Cardiac fibroblast (primary cell): ENCODE results near the gene PPM1J.
A peak's percentile ranks its signal among the peaks of the same experiment; 100 is the strongest.

Source experiments
- DNase-seq, 2 donors: peaks; one replicate each; pipeline versions ENCODE4 v3.0.0 to v3.0.0-alpha.2; 2010; ENCODE audit warnings: low read depth in 2 of 2
- H3K4me3 ChIP-seq, 2 donors: replicated peaks in 1 of 2; 1 replicate in 1 of 2; 2 replicates in 1 of 2; pipeline ENCODE4 v1.5.1; 2011; ENCODE audit warnings: low read depth in 2 of 2, low read length in 2 of 2, mild to moderate bottlenecking in 2 of 2, moderate library complexity in 1 of 2
- CTCF ChIP-seq: IDR thresholded peaks from one replicate; pipeline ENCODE4 v1.5.1; 2011; ENCODE audit warnings: low read depth, mild to moderate bottlenecking, low read length, inconsistent platforms

Gene PPM1J

GRCh38 chr1:112702420-112703261 is 12.5 kb downstream of the PPM1J start:
- DNase-seq = no peak
- H3K4me3 ChIP-seq = no peak overlapping the region
- TF ChIP-seq CTCF = no peak

GRCh38 chr1:112702067-112702395 is 13.1 kb downstream of the PPM1J start:
- DNase-seq = no peak
- no peak overlapping the region for H3K4me3 ChIP-seq
- no peak for TF ChIP-seq CTCF

- no peak for DNase-seq
- no peak overlapping the region for H3K4me3 ChIP-seq
- no peak for TF ChIP-seq CTCF
Observed at GRCh38 chr1:112701227-112702066, 13.7 kb downstream of the PPM1J start.

GRCh38 chr1:112700290-112701226 is 14.6 kb downstream of the PPM1J start:
- peak; percentile 12 for TF ChIP-seq CTCF
- H3K4me3 ChIP-seq = no peak overlapping the region
- peak; percentile 97 to 98 for DNase-seq

- TF ChIP-seq CTCF = no peak
- no peak for DNase-seq
Observed at GRCh38 chr1:112699425-112700144, 15.5 kb downstream of the PPM1J start.

More at GRCh38 chr1:112699425-112700144, 15.5 kb downstream of the PPM1J start:
- no peak overlapping the region for H3K4me3 ChIP-seq
